Astrocyte (in vitro differentiated cells and primary cell): ENCODE measurements around the gene SLC4A7.

Experiments used
- EZH2 ChIP-seq: IDR thresholded peaks from 2 replicates; pipeline ENCODE4 v1.6.1; 2012; ENCODE audit warnings: mild to moderate bottlenecking, low read length, inconsistent platforms; ENCODE audit not compliant: insufficient read depth
- TF ChIP-seq, protein P1 (sequence below): IDR thresholded peaks from 2 replicates; pipeline ENCODE4 v1.5.1; 2011; ENCODE audit warnings: low read depth, mild to moderate bottlenecking, inconsistent platforms, low read length, moderate library complexity; ENCODE audit not compliant: insufficient read depth

- TF ChIP-seq EZH2: no peak
- TF ChIP-seq, protein P1, sequence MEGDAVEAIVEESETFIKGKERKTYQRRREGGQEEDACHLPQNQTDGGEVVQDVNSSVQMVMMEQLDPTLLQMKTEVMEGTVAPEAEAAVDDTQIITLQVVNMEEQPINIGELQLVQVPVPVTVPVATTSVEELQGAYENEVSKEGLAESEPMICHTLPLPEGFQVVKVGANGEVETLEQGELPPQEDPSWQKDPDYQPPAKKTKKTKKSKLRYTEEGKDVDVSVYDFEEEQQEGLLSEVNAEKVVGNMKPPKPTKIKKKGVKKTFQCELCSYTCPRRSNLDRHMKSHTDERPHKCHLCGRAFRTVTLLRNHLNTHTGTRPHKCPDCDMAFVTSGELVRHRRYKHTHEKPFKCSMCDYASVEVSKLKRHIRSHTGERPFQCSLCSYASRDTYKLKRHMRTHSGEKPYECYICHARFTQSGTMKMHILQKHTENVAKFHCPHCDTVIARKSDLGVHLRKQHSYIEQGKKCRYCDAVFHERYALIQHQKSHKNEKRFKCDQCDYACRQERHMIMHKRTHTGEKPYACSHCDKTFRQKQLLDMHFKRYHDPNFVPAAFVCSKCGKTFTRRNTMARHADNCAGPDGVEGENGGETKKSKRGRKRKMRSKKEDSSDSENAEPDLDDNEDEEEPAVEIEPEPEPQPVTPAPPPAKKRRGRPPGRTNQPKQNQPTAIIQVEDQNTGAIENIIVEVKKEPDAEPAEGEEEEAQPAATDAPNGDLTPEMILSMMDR: no peak
Observed at GRCh38 chr3:27503526-27503925, 19.3 kb upstream of the SLC4A7 start.
